Adrenal gland (tissue), 5 donors: ENCODE data around the gene RIBC2.

ENCODE experiments used
- POLR2A ChIP-seq, 2 donors: fragments of 450-650 bp; IDR thresholded peaks; one replicate each; pipeline ENCODE4 v1.6.1; 2017; ENCODE audit warnings: antibody characterized with exemption in 2 of 2, mild to moderate bottlenecking in 2 of 2, moderate library complexity in 1 of 2
- TF ChIP-seq, protein P1 (sequence below), 6 experiments: fragments of 450-650 bp in 4 of 6; fragments of 200-600 bp in 2 of 6; sonication (generic) in 1 of 6; IDR thresholded peaks; 1 replicate in 5 of 6; 2 replicates in 1 of 6; pipeline versions ENCODE4 v1.5.1 to v1.8.0; 2016 to 2021; ENCODE audit warnings: antibody characterized with exemption in 6 of 6, mild to moderate bottlenecking in 2 of 6, moderate library complexity in 1 of 6
- donor health status: DM: no; HTN: no; CAD: no.

DNA sequence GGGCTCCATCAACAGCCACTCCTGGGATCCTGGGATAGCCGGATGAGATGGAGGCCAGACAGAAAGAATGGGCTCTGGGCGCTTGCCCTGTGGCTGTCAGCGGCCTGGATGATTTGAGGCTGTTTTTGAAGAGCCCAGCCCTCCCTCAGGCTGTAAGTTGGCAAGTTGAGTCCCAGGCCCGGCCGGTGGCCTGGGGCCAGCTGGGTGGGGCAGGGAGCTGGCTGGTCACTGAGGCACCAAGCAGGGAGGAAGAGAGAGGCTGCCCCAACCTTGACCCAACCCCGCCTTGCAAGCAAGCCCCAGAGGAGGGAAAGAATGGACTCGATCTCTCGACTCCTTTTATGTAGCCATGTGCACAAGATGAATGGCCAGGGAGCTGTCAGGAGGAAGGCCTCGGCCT, 34.9 kb downstream of the RIBC2 start:
- TF ChIP-seq, protein P1, sequence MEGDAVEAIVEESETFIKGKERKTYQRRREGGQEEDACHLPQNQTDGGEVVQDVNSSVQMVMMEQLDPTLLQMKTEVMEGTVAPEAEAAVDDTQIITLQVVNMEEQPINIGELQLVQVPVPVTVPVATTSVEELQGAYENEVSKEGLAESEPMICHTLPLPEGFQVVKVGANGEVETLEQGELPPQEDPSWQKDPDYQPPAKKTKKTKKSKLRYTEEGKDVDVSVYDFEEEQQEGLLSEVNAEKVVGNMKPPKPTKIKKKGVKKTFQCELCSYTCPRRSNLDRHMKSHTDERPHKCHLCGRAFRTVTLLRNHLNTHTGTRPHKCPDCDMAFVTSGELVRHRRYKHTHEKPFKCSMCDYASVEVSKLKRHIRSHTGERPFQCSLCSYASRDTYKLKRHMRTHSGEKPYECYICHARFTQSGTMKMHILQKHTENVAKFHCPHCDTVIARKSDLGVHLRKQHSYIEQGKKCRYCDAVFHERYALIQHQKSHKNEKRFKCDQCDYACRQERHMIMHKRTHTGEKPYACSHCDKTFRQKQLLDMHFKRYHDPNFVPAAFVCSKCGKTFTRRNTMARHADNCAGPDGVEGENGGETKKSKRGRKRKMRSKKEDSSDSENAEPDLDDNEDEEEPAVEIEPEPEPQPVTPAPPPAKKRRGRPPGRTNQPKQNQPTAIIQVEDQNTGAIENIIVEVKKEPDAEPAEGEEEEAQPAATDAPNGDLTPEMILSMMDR (IDR thresholded peaks at IDR 0.05): no peak
- no peak for TF ChIP-seq POLR2A (IDR thresholded peaks at IDR 0.05)
